Measurements from ENCODE around the gene DUSP3.
"Not testable (repeated sequence)": the region's sequence is repeated elsewhere in the genome, so short reads cannot be mapped to it uniquely, and the experiment has no call there.

Gene DUSP3

GRCh38 chr17:43810823-43811222 lies 32.0 kb upstream of the DUSP3 start:
- no peaks in the 10 kb centered on the region for H3K4me1 Mint-ChIP-seq
- no peaks in the 10 kb centered on the region for H3K36me3 Mint-ChIP-seq
- no peak for DNase-seq (ENCODE audit: low spot score in 2 of 2)
- H3K27ac Mint-ChIP-seq, result no peak overlapping the region
- no peak for ATAC-seq
- H3K9me3 Mint-ChIP-seq, result no peaks in the 10 kb centered on the region
- no peak overlapping the region for H3K4me3 Mint-ChIP-seq

- Mint-ChIP-seq H3K9me3 (no peaks in the 10 kb centered on the region), H3K27ac (no peak overlapping the region), H3K4me1 (no peaks in the 10 kb centered on the region), H3K36me3 (no peaks in the 10 kb centered on the region), H3K4me3 (no peak overlapping the region)
- DNase-seq (ENCODE audit: low spot score in 2 of 2) (no peak), ATAC-seq (no peak)
Observed at GRCh38 chr17:43810226-43810715, 31.5 kb upstream of the DUSP3 start.

GRCh38 chr17:43809121-43809520 lies 30.3 kb upstream of the DUSP3 start:
- Mint-ChIP-seq H3K36me3 (no peaks in the 10 kb centered on the region), H3K4me3 (no peak overlapping the region), H3K4me1 (no peaks in the 10 kb centered on the region), H3K9me3 (no peaks in the 10 kb centered on the region), H3K27ac (no peak overlapping the region)
- no peak for DNase-seq (ENCODE audit: low spot score in 2 of 2)
- no peak for ATAC-seq

- no peak for DNase-seq (ENCODE audit: low spot score in 2 of 2)
- Mint-ChIP-seq H3K36me3 (no peaks in the 10 kb centered on the region), H3K9me3 (no peaks in the 10 kb centered on the region), H3K4me1 (no peaks in the 10 kb centered on the region), H3K4me3 (no peak overlapping the region), H3K27ac (no peak overlapping the region)
- no peak for ATAC-seq
Observed at GRCh38 chr17:43808076-43808475, 29.3 kb upstream of the DUSP3 start.

- Mint-ChIP-seq H3K4me3 (no peak overlapping the region), H3K4me1 (no peaks in the 10 kb centered on the region), H3K27ac (no peak overlapping the region), H3K9me3 (no peaks in the 10 kb centered on the region), H3K36me3 (no peaks in the 10 kb centered on the region)
- ATAC-seq (no peak), DNase-seq (ENCODE audit: low spot score in 2 of 2) (no peak)
Observed at GRCh38 chr17:43805117-43805516, 26.3 kb upstream of the DUSP3 start.

GRCh38 chr17:43803758-43804157 lies 25.0 kb upstream of the DUSP3 start:
- H3K27ac Mint-ChIP-seq, result no peak overlapping the region
- DNase-seq (ENCODE audit: low spot score in 2 of 2), result no peak

GRCh38 chr17:43801844-43802243 lies 23.1 kb upstream of the DUSP3 start:
- Mint-ChIP-seq H3K36me3 (no peaks in the 10 kb centered on the region), H3K4me1 (no peaks in the 10 kb centered on the region), H3K4me3 (no peak overlapping the region), H3K9me3 (no peaks in the 10 kb centered on the region), H3K27ac (no peak overlapping the region)
- ATAC-seq, result no peak
- no peak for DNase-seq (ENCODE audit: low spot score in 2 of 2)

More at GRCh38 chr17:43803758-43804157, 25.0 kb upstream of the DUSP3 start:
- Mint-ChIP-seq H3K9me3 (no peaks in the 10 kb centered on the region), H3K36me3 (no peaks in the 10 kb centered on the region), H3K4me1 (no peaks in the 10 kb centered on the region), H3K4me3 (no peak overlapping the region)
- ATAC-seq, result no peak

- no peak for DNase-seq (ENCODE audit: low spot score in 2 of 2)
- Mint-ChIP-seq H3K4me1 (no peaks in the 10 kb centered on the region), H3K27ac (no peak overlapping the region), H3K36me3 (no peaks in the 10 kb centered on the region), H3K9me3 (no peaks in the 10 kb centered on the region), H3K4me3 (no peak overlapping the region)
- ATAC-seq, result no peak
Observed at GRCh38 chr17:43800736-43801135, 22.0 kb upstream of the DUSP3 start.

- Mint-ChIP-seq H3K4me1 (no peaks in the 10 kb centered on the region), H3K36me3 (no peaks in the 10 kb centered on the region), H3K4me3 (no peak overlapping the region), H3K9me3 (no peaks in the 10 kb centered on the region), H3K27ac (no peak overlapping the region)
- no peak for DNase-seq (ENCODE audit: low spot score in 2 of 2)
- ATAC-seq, result no peak
Observed at GRCh38 chr17:43799047-43799446, 20.3 kb upstream of the DUSP3 start.

- not testable (repeated sequence) for H3K36me3 Mint-ChIP-seq; H3K9me3 Mint-ChIP-seq; DNase-seq (ENCODE audit: low spot score in 2 of 2); ATAC-seq; H3K4me3 Mint-ChIP-seq; H3K27ac Mint-ChIP-seq; H3K4me1 Mint-ChIP-seq
Observed at GRCh38 chr17:43798024-43798423, 19.2 kb upstream of the DUSP3 start.

GRCh38 chr17:43792668-43793067 lies 13.9 kb upstream of the DUSP3 start:
- ATAC-seq; H3K9me3 Mint-ChIP-seq; H3K27ac Mint-ChIP-seq; H3K4me3 Mint-ChIP-seq; H3K36me3 Mint-ChIP-seq; DNase-seq (ENCODE audit: low spot score in 2 of 2): not testable (repeated sequence)
- peaks cover 11% of the 10 kb centered on the region for H3K4me1 Mint-ChIP-seq

- Mint-ChIP-seq H3K4me1 (peaks cover 11% of the 10 kb centered on the region), H3K4me3 (no peak overlapping the region), H3K9me3 (no peaks in the 10 kb centered on the region), H3K36me3 (no peaks in the 10 kb centered on the region), H3K27ac (no peak overlapping the region)
- peak; percentile 51 for ATAC-seq
- no peak for DNase-seq (ENCODE audit: low spot score in 2 of 2)
Observed at GRCh38 chr17:43791589-43791988, 12.8 kb upstream of the DUSP3 start.

- ATAC-seq, result no peak
- Mint-ChIP-seq H3K9me3 (no peaks in the 10 kb centered on the region), H3K4me3 (no peak overlapping the region), H3K36me3 (no peaks in the 10 kb centered on the region), H3K27ac (no peak overlapping the region), H3K4me1 (peaks cover 11% of the 10 kb centered on the region)
- no peak for DNase-seq (ENCODE audit: low spot score in 2 of 2)
Observed at GRCh38 chr17:43790311-43790940, 11.6 kb upstream of the DUSP3 start.

GRCh38 chr17:43789482-43789881 lies 10.7 kb upstream of the DUSP3 start:
- no peaks in the 10 kb centered on the region for H3K9me3 Mint-ChIP-seq
- H3K36me3 Mint-ChIP-seq, result no peaks in the 10 kb centered on the region
- ATAC-seq (no peak), DNase-seq (ENCODE audit: low spot score in 2 of 2) (no peak)
- no peak overlapping the region for H3K27ac Mint-ChIP-seq
- H3K4me3 Mint-ChIP-seq, result no peak overlapping the region
- peaks cover 18% of the 10 kb centered on the region for H3K4me1 Mint-ChIP-seq

GRCh38 chr17:43788540-43788939 lies 9.8 kb upstream of the DUSP3 start:
- Mint-ChIP-seq H3K4me1 (peaks cover 18% of the 10 kb centered on the region), H3K36me3 (no peaks in the 10 kb centered on the region)

GRCh38 chr17:43787728-43788127 lies 9.0 kb upstream of the DUSP3 start:
- Mint-ChIP-seq H3K27ac (no peak overlapping the region), H3K9me3 (no peaks in the 10 kb centered on the region), H3K4me3 (no peak overlapping the region), H3K4me1 (peaks cover 18% of the 10 kb centered on the region), H3K36me3 (no peaks in the 10 kb centered on the region)
- DNase-seq (ENCODE audit: low spot score in 2 of 2) (no peak), ATAC-seq (no peak)

More at GRCh38 chr17:43788540-43788939, 9.8 kb upstream of the DUSP3 start:
- no peak for DNase-seq (ENCODE audit: low spot score in 2 of 2)
- ATAC-seq, result no peak
- Mint-ChIP-seq H3K27ac (no peak overlapping the region), H3K9me3 (no peaks in the 10 kb centered on the region), H3K4me3 (no peak overlapping the region)

All from stimulated activated effector memory CD8-positive, alpha-beta T cell treated with anti-CD3 and anti-CD28 coated beads, Interleukin-12 subunit alpha, Interleukin-12 subunit beta, amount 100 ng/mL, for 72 hours (primary cell).